Thymus (tissue), 11 donors: ENCODE results near the gene CACFD1. TPM values are rescaled to one million over a fixed set of nuclear protein-coding genes. Genes with fewer than 3 reads are reported as not detected.

Experiments used
- DNase-seq, 9 donors: peaks; one replicate each; pipeline ENCODE4 v3.0.0-alpha.2; 2013; ENCODE audit warnings: low spot score in 9 of 9, low read depth in 6 of 9, missing footprints in 1 of 9
- H3K27ac ChIP-seq, 2 donors: one replicate each; pipeline ENCODE4 v1.5.1; 2013; ENCODE audit warnings: control low read depth in 1 of 2, low read depth in 1 of 2, low read length in 1 of 2, mild to moderate bottlenecking in 1 of 2, moderate library complexity in 1 of 2
- H3K27me3 ChIP-seq, 2 donors: one replicate each; pipeline ENCODE4 v1.5.1; 2013; ENCODE audit warnings: low read length in 1 of 2; ENCODE audit not compliant: control insufficient read depth in 2 of 2, insufficient read depth in 1 of 2
- H3K36me3 ChIP-seq, 2 donors: one replicate each; pipeline ENCODE4 v1.5.1; 2013; ENCODE audit warnings: low read length in 1 of 2, mild to moderate bottlenecking in 1 of 2, moderate library complexity in 1 of 2; ENCODE audit not compliant: control insufficient read depth in 2 of 2, insufficient read depth in 2 of 2
- H3K4me1 ChIP-seq, 2 donors: one replicate each; pipeline ENCODE4 v1.5.1; 2013; ENCODE audit warnings: low read length in 2 of 2; ENCODE audit not compliant: control insufficient read depth in 2 of 2, insufficient read depth in 2 of 2
- H3K4me3 ChIP-seq, 2 donors: one replicate each; pipeline ENCODE4 v1.5.1; 2013; ENCODE audit warnings: low read length in 2 of 2, control low read depth in 1 of 2, mild to moderate bottlenecking in 1 of 2
- H3K9me3 ChIP-seq, 2 donors: one replicate each; pipeline ENCODE4 v1.5.1; 2013; ENCODE audit warnings: low read length in 1 of 2, mild to moderate bottlenecking in 1 of 2; ENCODE audit not compliant: control insufficient read depth in 2 of 2, insufficient read depth in 1 of 2
- WGBS: extraction: QIAGEN DNeasy Blood & Tissue Kit; methylation state at CpG from one replicate; pipeline ENCODE4 v1.1.7; 2013; 5-methylcytosine and 5-hydroxymethylcytosine counted together
- polyA plus RNA-seq: library from polyadenylated mRNA; stranded (reverse); fragments of 200-250 nt; gene quantifications from one replicate; pipeline ENCODE4 v1.2.3, GENCODE V29; 2013
- total RNA-seq: library from RNA; stranded (reverse); fragments of 120-200 nt; gene quantifications from one replicate; pipeline ENCODE4 v1.2.4, GENCODE V29; 2013
- donor health status: healthy.

The CACFD1 gene
- total and polyA plus RNA-seq, 2 donors, result 6.1 to 9.1 TPM

DNA sequence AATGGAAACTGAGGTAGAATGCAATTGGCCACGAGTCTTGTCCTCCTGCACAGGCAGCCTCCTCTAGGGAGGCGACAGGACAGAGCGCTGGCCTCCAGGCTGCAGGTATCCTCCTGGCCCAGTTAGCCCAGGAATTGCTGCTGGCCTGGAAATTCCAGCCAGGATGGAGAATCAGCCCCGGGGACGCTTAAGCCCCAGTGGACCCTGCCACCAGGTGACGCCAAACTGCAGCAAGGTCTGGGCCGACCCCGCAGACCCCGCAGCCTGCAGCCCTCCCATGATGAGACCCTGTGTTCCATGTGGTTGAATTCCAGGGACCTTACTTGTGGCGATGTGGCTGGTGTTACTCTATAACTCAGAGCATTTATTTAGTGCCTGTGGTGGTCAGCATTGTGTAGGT, 7.3 kb downstream of the CACFD1 start:
- Histone ChIP-seq H3K9me3 (no peaks in the 10 kb centered on the region), H3K27ac (no peak overlapping the region), H3K4me3 (no peak overlapping the region), H3K4me1 (peaks cover 0 to 8% of the 10 kb centered on the region in 2 donors), H3K36me3 (no peaks in the 10 kb centered on the region), H3K27me3 (peaks cover 0 to 2% of the 10 kb centered on the region in 2 donors)
- 96% methylated on average over 10 of the region's 10 CpGs for WGBS
- no peak for DNase-seq

DNA sequence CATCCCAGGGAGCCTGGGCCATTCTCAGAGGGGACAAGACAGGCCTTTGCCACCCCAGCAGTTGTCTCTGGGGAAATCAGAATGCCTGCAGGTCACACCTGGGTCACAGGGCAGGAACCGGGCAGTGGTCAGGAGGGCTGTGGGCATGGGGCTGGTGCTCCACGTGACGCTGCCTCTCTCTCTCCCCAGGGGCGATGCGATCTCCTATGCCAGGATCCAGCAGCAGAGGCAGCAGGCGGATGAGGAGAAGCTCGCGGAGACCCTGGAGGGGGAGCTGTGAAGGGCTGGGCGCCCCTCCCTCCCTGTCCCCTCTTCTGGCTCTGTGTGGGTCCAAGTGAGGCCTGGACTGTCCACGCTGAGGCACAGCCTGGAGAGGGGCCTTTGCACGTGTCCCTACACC, 8.6 kb downstream of the CACFD1 start:
- no peak overlapping the region for H3K27ac ChIP-seq
- H3K27me3 ChIP-seq, result no peaks in the 10 kb centered on the region
- DNase-seq, result no peak
- 95% methylated on average over 11 of the region's 11 CpGs for WGBS
- no peak overlapping the region for H3K4me3 ChIP-seq
- no peaks in the 10 kb centered on the region for H3K4me1 ChIP-seq
- H3K9me3 ChIP-seq, result no peaks in the 10 kb centered on the region
- peaks cover 0 to 3% of the 10 kb centered on the region in 2 donors for H3K36me3 ChIP-seq

DNA sequence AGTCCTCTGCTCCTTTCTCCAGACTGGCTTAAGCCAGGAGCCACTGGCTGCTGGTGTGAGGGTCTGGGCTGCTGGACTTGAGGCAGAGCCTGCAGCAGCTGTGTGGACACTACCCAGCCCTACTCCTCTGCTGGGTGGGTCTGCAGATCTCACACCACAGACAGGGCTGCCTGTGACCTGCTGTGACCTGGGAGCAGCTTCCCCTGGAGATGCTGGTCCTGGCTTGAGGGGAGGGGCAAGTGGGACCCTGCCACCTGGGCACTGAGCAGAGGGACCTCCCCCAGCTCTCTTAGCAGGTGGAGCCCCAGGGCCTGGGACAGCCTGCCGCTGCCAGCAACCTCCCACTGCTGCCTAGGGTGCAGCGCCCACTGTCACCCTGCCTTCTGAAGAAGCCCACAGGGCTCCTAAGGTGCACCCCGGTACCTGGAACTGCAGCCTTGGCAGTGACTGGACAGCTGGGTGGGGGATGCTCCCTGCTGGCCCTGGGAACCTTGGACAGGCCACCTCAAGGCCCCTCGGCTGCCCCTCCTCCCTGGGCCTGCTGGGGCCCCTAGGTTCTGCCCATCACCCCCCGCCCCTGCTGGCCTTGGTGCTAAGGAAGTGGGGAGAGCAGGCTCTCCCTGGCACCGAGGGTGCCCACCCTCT, 9.1 kb downstream of the CACFD1 start:
- no peak overlapping the region for H3K27ac ChIP-seq
- 97% methylated on average over 6 of the region's 6 CpGs for WGBS
- no peak overlapping the region for H3K4me3 ChIP-seq
- H3K9me3 ChIP-seq, result no peaks in the 10 kb centered on the region
- DNase-seq, result no peak
- H3K4me1 ChIP-seq, result peaks cover 0 to under 1% of the 10 kb centered on the region in 2 donors
- no peaks in the 10 kb centered on the region for H3K27me3 ChIP-seq
- H3K36me3 ChIP-seq, result peaks cover 0 to 3% of the 10 kb centered on the region in 2 donors

DNA sequence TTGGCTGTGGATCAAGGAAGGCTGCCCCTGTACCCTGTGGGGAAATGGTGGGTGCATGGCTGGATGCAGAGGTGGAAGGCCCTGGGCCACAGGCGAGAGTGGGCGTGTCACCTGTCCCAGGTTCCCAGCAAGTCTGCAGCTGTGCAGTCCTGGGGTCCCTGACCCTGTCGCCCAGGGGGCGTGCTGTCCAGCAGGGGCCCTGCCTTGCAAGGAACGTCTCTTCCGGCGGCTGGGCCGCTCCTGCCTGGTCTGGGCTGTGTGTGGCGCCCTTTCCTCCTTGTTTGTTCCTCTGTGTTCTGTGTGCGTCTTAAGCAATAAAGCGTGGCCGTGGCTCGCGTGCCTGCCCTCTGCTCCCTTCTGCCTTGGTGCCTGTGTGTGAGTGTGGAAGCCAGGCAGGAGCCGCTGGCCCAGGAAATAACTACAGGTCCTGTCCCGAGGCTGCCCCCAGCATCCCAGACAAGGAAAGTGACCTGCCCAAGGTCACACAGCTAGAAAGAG, 10.7 kb downstream of the CACFD1 start:
- Histone ChIP-seq H3K4me3 (no peak overlapping the region), H3K4me1 (peaks cover 0 to 14% of the 10 kb centered on the region in 2 donors), H3K27me3 (no peaks in the 10 kb centered on the region), H3K9me3 (no peaks in the 10 kb centered on the region), H3K36me3 (peaks cover 0 to 3% of the 10 kb centered on the region in 2 donors), H3K27ac (no peak overlapping the region)
- WGBS, result 97% methylated on average over 16 of the region's 16 CpGs
- DNase-seq, result no peak

DNA sequence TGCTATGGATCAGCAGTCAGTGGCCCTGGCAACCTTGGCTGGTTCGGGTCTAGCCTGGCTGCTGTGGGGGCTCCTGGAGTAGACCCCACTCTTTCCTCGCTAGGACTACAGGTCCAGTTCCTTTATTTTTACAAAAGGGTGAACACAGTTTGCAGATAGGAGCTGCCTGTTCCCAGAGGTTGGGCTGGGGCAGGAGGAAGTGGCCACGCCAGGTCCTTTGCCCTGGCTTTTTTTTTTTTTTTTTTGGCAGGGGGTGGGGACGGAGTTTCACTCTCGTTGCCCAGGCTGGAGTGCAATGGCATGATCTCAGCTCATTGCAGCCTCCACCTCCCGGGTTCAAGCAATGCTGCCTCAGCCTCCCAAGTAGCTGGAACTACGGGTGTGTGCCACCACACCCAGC, 11.2 kb downstream of the CACFD1 start:
- no peaks in the 10 kb centered on the region for H3K27me3 ChIP-seq
- no peak for DNase-seq
- no peak overlapping the region for H3K4me3 ChIP-seq
- H3K27ac ChIP-seq, result no peak overlapping the region
- H3K4me1 ChIP-seq, result peaks cover 0 to 16% of the 10 kb centered on the region in 2 donors
- H3K36me3 ChIP-seq, result peaks cover 0 to 6% of the 10 kb centered on the region in 2 donors
- no peaks in the 10 kb centered on the region for H3K9me3 ChIP-seq
- WGBS, result 95% methylated on average over 7 of the region's 7 CpGs

DNA sequence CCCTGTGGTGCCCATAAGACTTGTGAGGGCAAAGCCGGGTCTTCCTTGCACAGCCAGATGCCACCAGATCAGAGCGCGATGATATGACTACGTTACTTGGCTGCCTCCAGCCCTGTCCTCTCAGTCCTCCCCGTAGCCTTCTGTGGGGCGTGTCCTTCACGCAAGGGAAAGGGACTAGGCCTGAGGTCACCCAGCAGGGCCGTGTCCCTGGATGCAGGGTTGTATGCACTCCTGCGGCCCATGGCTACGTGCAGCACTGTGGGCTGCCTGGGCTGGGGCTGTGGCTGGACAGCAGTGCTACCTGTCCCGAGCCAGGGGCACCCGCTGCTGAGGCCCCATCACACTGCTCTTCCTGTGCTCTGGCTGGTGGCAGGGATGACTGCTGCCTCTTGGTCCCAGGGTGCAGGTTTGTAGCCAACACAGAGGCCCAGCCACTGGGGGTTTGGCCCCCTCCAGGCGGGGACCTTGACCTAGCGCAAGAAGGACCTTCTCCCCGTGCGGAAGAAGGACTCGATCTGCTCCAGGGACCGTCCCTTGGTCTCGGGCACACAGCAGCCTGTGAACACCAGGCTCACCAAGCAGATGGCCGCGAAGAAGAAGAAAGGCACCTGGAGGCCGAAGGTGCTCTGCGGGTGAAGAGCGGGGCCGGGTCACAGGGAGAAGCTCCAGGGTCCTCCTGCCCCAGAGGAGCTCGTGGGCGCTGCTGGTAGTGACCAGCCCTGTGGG, 11.9 kb downstream of the CACFD1 start:
- no peaks in the 10 kb centered on the region for H3K9me3 ChIP-seq
- no peak for DNase-seq
- H3K27me3 ChIP-seq, result no peaks in the 10 kb centered on the region
- WGBS, result 98% methylated on average over 27 of the region's 27 CpGs
- no peak overlapping the region for H3K4me3 ChIP-seq
- H3K4me1 ChIP-seq, result peaks cover 0 to 16% of the 10 kb centered on the region in 2 donors
- H3K27ac ChIP-seq, result no peak overlapping the region
- H3K36me3 ChIP-seq, result peaks cover 0 to 6% of the 10 kb centered on the region in 2 donors

DNA sequence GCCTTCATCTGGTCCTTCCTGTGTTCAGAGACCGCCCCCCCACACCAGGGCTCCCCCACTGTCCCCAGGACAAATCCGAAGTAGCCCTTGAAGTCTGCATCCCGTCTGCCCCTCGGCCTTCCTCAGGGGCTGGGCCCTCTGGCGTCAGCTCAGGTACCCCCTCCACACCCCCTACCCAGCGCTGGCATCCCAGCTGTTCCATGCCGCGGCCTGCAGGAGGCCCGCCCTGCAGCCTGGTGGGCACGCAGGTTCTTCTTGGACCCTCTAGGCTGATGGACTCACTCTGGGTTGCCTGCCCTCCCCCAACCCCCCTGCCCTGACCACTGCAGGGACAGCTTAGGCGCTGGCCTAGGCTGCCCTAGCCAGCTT, 12.5 kb downstream of the CACFD1 start:
- DNase-seq, result no peak
- peaks cover 0 to 6% of the 10 kb centered on the region in 2 donors for H3K36me3 ChIP-seq
- no peaks in the 10 kb centered on the region for H3K9me3 ChIP-seq
- 96% methylated on average over 11 of the region's 11 CpGs for WGBS
- H3K4me3 ChIP-seq, result no peak overlapping the region
- H3K4me1 ChIP-seq, result peaks cover 0 to 16% of the 10 kb centered on the region in 2 donors
- H3K27me3 ChIP-seq, result no peaks in the 10 kb centered on the region
- H3K27ac ChIP-seq, result no peak overlapping the region

DNA sequence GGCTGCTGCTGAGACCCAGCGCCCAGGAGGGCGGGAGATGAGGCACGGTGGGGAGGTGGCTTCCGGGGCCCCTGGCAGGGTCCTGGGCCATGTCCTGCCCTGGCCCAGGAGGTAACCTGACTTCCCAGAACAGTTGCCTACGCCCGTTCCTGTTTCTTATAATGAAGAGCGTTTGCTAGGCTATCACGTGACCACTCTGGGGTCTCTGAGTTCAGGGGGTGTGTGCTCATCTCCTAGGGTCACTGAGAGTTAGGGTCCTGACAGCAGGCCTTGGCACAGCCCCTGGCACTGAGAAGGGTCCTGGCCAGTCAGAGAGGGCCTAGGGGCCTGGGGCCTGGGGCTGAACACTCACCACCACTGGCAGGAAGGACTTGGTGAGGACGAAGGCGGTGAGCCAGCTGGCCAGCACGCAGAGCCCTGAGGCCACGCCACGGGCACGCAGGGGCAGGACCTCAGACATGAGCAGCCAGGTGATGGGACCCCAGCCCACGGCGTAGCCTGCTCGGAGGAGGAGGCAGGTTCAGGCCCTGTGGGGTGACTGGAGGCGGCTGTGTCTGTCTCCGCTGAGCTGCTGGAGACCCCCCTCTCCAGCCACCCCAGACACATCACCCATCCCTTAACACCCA, 13.1 kb downstream of the CACFD1 start:
- Histone ChIP-seq H3K4me3 (no peak overlapping the region), H3K9me3 (no peaks in the 10 kb centered on the region), H3K4me1 (peaks cover 0 to 16% of the 10 kb centered on the region in 2 donors), H3K27ac (no peak overlapping the region), H3K36me3 (peaks cover 0 to 6% of the 10 kb centered on the region in 2 donors), H3K27me3 (no peaks in the 10 kb centered on the region)
- 90% methylated on average over 19 of the region's 19 CpGs for WGBS
- DNase-seq, result no peak

- Histone ChIP-seq H3K27me3 (no peaks in the 10 kb centered on the region), H3K27ac (no peak overlapping the region), H3K36me3 (peaks cover 0 to 6% of the 10 kb centered on the region in 2 donors), H3K9me3 (peaks cover 0 to 3% of the 10 kb centered on the region in 2 donors), H3K4me3 (no peak overlapping the region), H3K4me1 (peaks cover 0 to 24% of the 10 kb centered on the region in 2 donors)
- no peak for DNase-seq
- WGBS, result 84% methylated on average over 20 of the region's 20 CpGs
Measured at GRCh38 chr9:133473743-133474142, 14.0 kb downstream of the CACFD1 start.
